Epithelial cell of proximal tubule (primary cell): ENCODE results near the gene UPB1. TPM values are rescaled to one million over a fixed set of nuclear protein-coding genes. Genes with fewer than 3 reads are reported as not detected.

Experiments used
- DNase-seq: peaks from one replicate; pipeline ENCODE4 v3.0.0-alpha.2; 2011; ENCODE audit warnings: low read depth
- H3K4me3 ChIP-seq: 2 replicates; pipeline ENCODE4 v1.5.1; 2011; ENCODE audit warnings: low read depth, mild to moderate bottlenecking, low read length
- CTCF ChIP-seq: conservative IDR thresholded peaks from 2 replicates; pipeline ENCODE4 v1.5.1; 2012; ENCODE audit warnings: low read depth, mild to moderate bottlenecking, low read length
- total RNA-seq: library from RNA; depleted of rRNA; stranded (reverse); fragments of >200 nt; gene quantifications from 2 replicates; pipeline ENCODE4 v1.2.3, GENCODE V29; 2015

The UPB1 gene
- total RNA-seq, 1 donor from 2014 or later: not detected

GRCh38 chr22:24474649-24475255 is 20.4 kb upstream of the UPB1 start:
- TF ChIP-seq CTCF: no peak
- no peak for DNase-seq

DNA sequence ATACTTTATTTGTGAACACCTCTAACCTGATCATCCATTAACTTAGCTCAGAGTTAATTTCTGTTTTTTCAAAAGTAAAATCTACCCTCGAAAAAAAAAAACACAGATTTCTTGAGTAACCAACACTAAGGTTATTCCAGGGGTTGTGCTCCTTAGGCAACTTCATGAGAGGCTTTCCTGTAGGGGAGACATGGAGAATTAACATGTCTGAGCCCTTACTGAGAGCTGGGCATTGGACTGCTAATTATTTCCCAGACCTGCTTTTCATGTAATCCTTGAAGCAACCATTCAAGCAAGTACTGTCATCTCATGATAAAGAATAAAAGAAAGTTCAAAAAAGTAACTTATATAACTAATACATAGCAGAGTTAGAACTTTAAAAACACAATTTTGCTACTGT is 13.5 kb upstream of the UPB1 start:
- no peak for DNase-seq
- TF ChIP-seq CTCF: no peak

More at GRCh38 chr22:24474649-24475255, 20.4 kb upstream of the UPB1 start:
- H3K4me3 ChIP-seq: no peak overlapping the region

DNA sequence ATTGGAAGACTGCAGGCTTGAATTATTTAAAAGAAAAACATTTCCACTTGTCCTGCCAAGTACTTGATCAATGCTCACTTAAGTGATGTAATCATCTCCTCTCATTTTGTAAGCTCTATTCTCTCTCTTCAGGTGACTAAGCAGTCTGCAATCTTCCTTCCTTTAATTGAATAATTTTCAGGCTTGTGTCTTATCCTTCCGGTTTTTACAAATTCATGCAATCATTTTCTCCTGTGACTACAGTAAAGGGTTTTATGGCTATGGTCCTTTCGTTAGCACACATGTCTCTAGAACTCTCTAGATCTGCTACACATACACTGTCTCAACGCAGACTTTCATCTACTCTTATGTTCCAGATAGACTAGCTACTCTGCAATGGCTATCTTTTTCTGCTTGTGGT is 12.6 kb upstream of the UPB1 start:
- no peak overlapping the region for H3K4me3 ChIP-seq
- no peak for TF ChIP-seq CTCF
- DNase-seq: peak; percentile 67

More for the DNA sequence above, 13.5 kb upstream of the UPB1 start:
- H3K4me3 ChIP-seq: no peak overlapping the region

DNA sequence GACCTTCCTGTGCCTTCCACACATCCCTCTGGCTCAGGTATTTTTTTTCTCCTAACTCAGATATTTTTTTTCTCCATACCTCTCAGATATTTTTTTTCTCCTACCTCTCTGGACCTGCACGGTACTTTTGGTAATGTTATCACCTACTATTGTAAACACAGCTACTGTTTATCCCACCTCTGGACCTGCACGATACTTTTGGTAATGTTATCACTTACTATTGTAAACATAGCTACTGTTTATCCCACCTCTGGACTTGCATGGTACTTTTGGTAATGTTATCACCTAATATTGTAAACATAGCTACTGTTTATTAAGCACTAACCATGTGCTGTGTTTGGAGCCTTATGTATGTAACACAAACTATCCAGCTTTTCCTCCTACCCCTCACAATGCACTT is 12.1 kb upstream of the UPB1 start:
- no peak for TF ChIP-seq CTCF
- no peak overlapping the region for H3K4me3 ChIP-seq
- no peak for DNase-seq

- DNase-seq: no peak
- no peak for TF ChIP-seq CTCF
- H3K4me3 ChIP-seq: no peak overlapping the region
Measured at GRCh38 chr22:24483976-24484545, 11.1 kb upstream of the UPB1 start.

DNA sequence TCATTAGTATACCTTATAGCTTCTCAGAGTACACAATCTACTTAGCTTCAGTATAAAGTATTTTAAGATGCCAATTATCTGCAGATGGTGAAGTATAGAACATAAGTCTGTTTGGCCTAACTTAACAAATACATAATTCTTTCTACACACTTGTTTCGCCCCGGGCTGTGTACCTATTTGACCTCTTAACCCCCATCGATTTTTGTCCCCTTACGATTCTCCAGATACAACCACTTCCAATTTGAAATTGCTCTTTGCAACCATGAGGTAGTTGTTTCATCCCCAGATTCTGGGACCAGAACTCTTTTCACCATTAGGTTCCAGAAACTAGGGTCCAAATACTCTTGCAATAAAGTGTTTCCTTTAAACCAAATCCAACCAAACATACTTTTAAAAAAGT is 10.0 kb upstream of the UPB1 start:
- no peak for TF ChIP-seq CTCF
- H3K4me3 ChIP-seq: no peak overlapping the region
- no peak for DNase-seq

- no peak for DNase-seq
- TF ChIP-seq CTCF: peak; percentile 23
- no peak overlapping the region for H3K4me3 ChIP-seq
Measured at GRCh38 chr22:24485608-24486007, 9.5 kb upstream of the UPB1 start.
